Measurements from ENCODE around the gene SERPINB7. TPM values are rescaled to one million over a fixed set of nuclear protein-coding genes. Genes with fewer than 3 reads are reported as not detected.

SERPINB7 gene
- total and polyA plus RNA-seq, 4 donors: 0.12 to 1.6 (median 0.19) TPM

- no peaks in the 10 kb centered on the region for H3K4me1 ChIP-seq (ENCODE audit: control insufficient read depth in 5 of 5, insufficient read depth in 5 of 5, low read length in 5 of 5)
- H3K36me3 ChIP-seq (ENCODE audit: control insufficient read depth in 4 of 4, insufficient read depth in 4 of 4, low read length in 4 of 4): no peaks in the 10 kb centered on the region
- H3K4me3 ChIP-seq: no peak overlapping the region
- no peak overlapping the region for H3K9ac ChIP-seq (ENCODE audit: insufficient read depth in 1 of 2, low read length in 2 of 2)
- WGBS, 2 donors: 77 to 80% methylated on average over 2 of the region's 2 CpGs
- H3K9me3 ChIP-seq (ENCODE audit: control insufficient read depth in 4 of 4, insufficient read depth in 3 of 4, low read length in 3 of 4): peaks cover 0 to 2% (median 0%) of the 10 kb centered on the region in 4 donors
- TF ChIP-seq CTCF (IDR thresholded peaks at IDR 0.05; ENCODE audit: control extremely low read depth, extremely low read depth): no peak
- H3K27me3 ChIP-seq (ENCODE audit: control insufficient read depth in 3 of 3, insufficient read depth in 3 of 3, low read length in 2 of 3): no peaks in the 10 kb centered on the region
- no peak for ATAC-seq (ENCODE audit: insufficient read depth, low FRiP score)
- H3K27ac ChIP-seq (ENCODE audit: low read depth in 1 of 2, low read length in 1 of 2): no peak overlapping the region
- no peak for DNase-seq
Observed at GRCh38 chr18:63765837-63766236, 9.4 kb upstream of the SERPINB7 start.

GRCh38 chr18:63773551-63773950 lies 1.7 kb upstream of the SERPINB7 start:
- no peak for ATAC-seq (ENCODE audit: insufficient read depth, low FRiP score)
- 80 to 88% methylated on average over 3 of the region's 3 CpGs for WGBS, 2 donors
- Histone ChIP-seq H3K4me1 (ENCODE audit: control insufficient read depth in 5 of 5, insufficient read depth in 5 of 5, low read length in 5 of 5) (no peaks in the 10 kb centered on the region), H3K27ac (ENCODE audit: low read depth in 1 of 2, low read length in 1 of 2) (no peak overlapping the region), H3K36me3 (ENCODE audit: control insufficient read depth in 4 of 4, insufficient read depth in 4 of 4, low read length in 4 of 4) (no peaks in the 10 kb centered on the region), H3K4me3 (no peak overlapping the region), H3K27me3 (ENCODE audit: control insufficient read depth in 3 of 3, insufficient read depth in 3 of 3, low read length in 2 of 3) (no peaks in the 10 kb centered on the region), H3K9ac (ENCODE audit: insufficient read depth in 1 of 2, low read length in 2 of 2) (no peak overlapping the region), H3K9me3 (ENCODE audit: control insufficient read depth in 4 of 4, insufficient read depth in 3 of 4, low read length in 3 of 4) (no peaks in the 10 kb centered on the region)
- DNase-seq: no peak
- TF ChIP-seq CTCF (IDR thresholded peaks at IDR 0.05; ENCODE audit: control extremely low read depth, extremely low read depth): no peak

- WGBS, 2 donors: 38 to 65% methylated on average over 1 of the region's 1 CpG
Observed at GRCh38 chr18:63774511-63774910, 707 bp upstream of the SERPINB7 start.

More at GRCh38 chr18:63774511-63774910, 707 bp upstream of the SERPINB7 start:
- Histone ChIP-seq H3K27ac (ENCODE audit: low read depth in 1 of 2, low read length in 1 of 2) (no peak overlapping the region), H3K4me3 (no peak overlapping the region), H3K9ac (ENCODE audit: insufficient read depth in 1 of 2, low read length in 2 of 2) (no peak overlapping the region), H3K27me3 (ENCODE audit: control insufficient read depth in 3 of 3, insufficient read depth in 3 of 3, low read length in 2 of 3) (no peaks in the 10 kb centered on the region), H3K9me3 (ENCODE audit: control insufficient read depth in 4 of 4, insufficient read depth in 3 of 4, low read length in 3 of 4) (no peaks in the 10 kb centered on the region), H3K36me3 (ENCODE audit: control insufficient read depth in 4 of 4, insufficient read depth in 4 of 4, low read length in 4 of 4) (no peaks in the 10 kb centered on the region), H3K4me1 (ENCODE audit: control insufficient read depth in 5 of 5, insufficient read depth in 5 of 5, low read length in 5 of 5) (no peaks in the 10 kb centered on the region)
- no peak for TF ChIP-seq CTCF (IDR thresholded peaks at IDR 0.05; ENCODE audit: control extremely low read depth, extremely low read depth)
- DNase-seq: no peak
- ATAC-seq (ENCODE audit: insufficient read depth, low FRiP score): no peak

Measured in lung (tissue), 12 donors.